HTR-8/SVneo (cell line): ENCODE results near the gene OR5K3.

ENCODE experiments used
- DNase-seq: peaks from one replicate; pipeline ENCODE4 v3.0.0; 2011; ENCODE audit warnings: low spot score, mixed read lengths; ENCODE audit not compliant: insufficient read length
- FAIRE-seq: peaks from 2 replicates; lab custom pipeline; 2011; peaks lifted over from hg19 to GRCh38; lab: Jason Lieb, UNC

Gene OR5K3

GRCh38 chr3:98432575-98432974, 42.1 kb downstream of the OR5K3 start:
- no peak for FAIRE-seq
- DNase-seq: no peak

- DNase-seq (no peak), FAIRE-seq (no peak)
These were observed 43.3 kb downstream of the OR5K3 start for GRCh38 chr3:98433764-98434163.

- DNase-seq: no peak
These were observed 43.9 kb downstream of the OR5K3 start for GRCh38 chr3:98434412-98434811.

GRCh38 chr3:98440283-98440682, 49.8 kb downstream of the OR5K3 start:
- DNase-seq (no peak), FAIRE-seq (no peak)

More at GRCh38 chr3:98434412-98434811, 43.9 kb downstream of the OR5K3 start:
- FAIRE-seq: no peak
